Activated naive CD4-positive, alpha-beta T cell (primary cell): ENCODE measurements around the gene AUNIP.
A peak's percentile ranks its signal among the peaks of the same experiment; 100 is the strongest.

Experiments used
- DNase-seq, 4 experiments: peaks; one replicate each; lab custom pipeline; 2025; lab: John Stamatoyannopoulos, UW

Gene AUNIP

DNA sequence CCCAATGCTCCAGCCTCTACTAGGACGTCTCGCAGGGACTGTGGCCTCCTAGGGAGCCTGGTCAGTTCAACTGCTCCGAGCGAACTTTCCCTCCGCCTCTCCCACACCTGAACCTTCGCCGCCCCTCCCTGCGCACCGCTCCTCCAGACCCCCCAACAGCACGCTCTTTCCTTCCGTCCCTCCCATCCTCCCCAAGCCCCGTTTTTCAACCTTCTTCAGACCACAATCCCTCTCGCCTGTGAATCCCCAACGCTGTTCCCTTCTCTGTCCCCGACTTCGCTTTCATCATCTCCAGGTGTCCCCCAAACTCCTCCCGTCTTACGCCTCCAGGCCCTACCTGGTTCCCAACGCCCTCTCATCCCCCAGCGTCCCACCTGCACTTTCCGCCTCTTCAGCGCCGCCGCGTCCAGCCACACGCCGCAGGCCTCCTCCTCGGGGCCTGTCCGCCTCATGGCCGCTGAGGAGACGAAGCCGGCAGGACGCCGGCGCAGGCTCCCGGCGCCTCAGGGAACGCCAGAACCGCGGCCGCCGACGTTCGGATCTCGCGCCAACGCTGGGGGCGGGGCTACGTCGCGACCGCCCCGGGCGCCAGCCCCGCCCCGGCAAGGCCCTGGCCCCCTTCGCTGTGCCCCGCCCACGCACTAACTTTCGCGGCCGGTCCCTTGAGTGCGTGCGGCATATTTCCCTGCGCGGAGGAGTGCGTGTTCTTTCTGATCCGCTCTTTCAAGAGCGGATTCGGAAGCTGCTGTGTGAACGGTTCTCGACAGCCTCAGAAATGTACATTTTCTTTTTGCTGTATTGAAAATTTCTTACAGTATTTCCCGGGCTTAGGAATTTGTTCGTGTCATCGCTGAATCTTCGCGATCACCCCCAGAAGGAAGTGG, at the start of gene AUNIP:
TSS of gene AUNIP (minus strand) at position 552 of the 884 bp plus-strand sequence. CDS start at position 452, 100 bp downstream.
- peak; percentile 71 to 88 (median 80) for DNase-seq

DNA sequence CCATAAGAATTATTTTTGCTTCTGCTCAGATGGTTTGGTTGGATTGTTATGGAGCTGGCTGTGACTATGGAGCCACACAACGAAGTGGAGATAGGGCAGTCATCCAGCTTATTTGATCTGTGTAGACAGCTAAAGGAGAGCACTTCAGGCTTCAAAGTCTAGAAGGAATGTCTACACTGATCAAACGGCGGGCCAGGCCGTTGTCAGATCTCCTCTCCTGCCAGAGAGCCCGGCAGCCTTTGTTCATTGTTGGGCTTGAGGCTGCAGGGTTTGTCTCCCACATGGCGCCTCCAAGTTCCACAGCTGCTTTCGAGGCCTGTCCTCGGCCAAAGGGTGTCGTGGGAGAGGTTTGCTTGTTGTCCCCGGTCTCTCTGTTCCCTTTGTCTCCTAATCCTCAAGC, 49.8 kb upstream of the AUNIP start:
- DNase-seq: no peak

DNA sequence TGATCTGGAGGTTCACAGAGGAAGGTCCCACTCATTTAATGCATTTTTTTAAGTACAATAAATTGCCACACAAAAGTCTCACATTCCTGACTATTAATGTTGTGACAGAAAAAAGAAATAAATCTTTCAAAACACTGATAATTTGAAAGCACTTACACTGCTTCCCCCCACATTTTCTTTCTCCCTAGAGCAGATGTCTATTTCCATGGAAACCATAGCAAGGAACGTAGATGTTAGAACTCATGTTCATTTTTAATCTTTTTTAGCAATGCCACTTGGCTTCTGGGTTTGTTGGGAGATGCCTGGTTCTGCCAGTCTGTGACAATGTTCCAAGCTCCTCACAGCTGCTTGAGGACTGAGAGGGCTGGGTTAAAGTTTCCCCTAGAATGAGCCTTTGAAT, 48.9 kb upstream of the AUNIP start:
- no peak for DNase-seq

- no peak for DNase-seq
Observed at GRCh38 chr1:25907601-25908000, 48.3 kb upstream of the AUNIP start.

- DNase-seq: peak in 1 of 4 experiments; percentile 27
Observed at GRCh38 chr1:25906644-25907300, 47.5 kb upstream of the AUNIP start.

- DNase-seq: peak; percentile 60 to 88 (median 74)
Observed at GRCh38 chr1:25905680-25906643, 46.7 kb upstream of the AUNIP start, which contains the start of gene STMN1. TSS of gene STMN1 (minus strand) at chr1:25906419. CDS start at chr1:25904676, 1,743 bp downstream.

DNA sequence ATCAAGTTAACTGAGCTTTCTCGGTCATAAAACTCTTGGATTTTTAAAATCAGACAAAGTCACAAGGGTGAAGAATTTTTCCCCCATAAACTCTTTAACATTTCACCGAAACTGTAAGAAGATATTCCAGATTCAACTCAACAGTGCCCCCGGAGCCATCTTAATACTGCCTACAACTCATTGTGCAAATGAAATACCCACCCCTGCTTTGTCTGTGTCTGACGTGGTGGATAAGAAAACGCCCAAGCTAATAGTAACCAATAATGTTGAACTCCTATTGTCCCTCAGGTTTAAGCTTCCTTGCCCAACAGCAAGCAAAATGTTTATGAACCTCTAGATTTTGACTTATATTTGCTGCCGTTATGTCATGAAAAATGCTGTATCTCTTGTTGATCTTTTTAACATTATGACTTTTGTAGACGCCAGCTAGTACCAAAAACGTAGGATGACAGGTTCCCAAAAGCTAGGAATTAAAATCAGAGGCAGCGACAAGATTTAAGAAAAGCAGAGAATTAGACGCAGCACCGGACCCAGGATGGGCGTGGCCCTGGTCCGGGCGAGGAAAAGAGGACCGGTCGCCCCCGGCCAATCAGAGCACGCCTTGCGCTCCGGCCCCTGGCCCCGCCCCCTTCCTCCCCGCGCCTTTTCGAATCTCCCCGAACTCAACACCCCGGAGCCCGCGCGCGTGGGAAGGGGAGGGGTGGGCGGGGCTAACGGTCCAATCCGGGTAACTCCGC, 45.9 kb upstream of the AUNIP start:
- DNase-seq: peak; percentile 71 to 93 (median 82)

GRCh38 chr1:25903986-25904385, 44.7 kb upstream of the AUNIP start:
- DNase-seq: no peak

DNA sequence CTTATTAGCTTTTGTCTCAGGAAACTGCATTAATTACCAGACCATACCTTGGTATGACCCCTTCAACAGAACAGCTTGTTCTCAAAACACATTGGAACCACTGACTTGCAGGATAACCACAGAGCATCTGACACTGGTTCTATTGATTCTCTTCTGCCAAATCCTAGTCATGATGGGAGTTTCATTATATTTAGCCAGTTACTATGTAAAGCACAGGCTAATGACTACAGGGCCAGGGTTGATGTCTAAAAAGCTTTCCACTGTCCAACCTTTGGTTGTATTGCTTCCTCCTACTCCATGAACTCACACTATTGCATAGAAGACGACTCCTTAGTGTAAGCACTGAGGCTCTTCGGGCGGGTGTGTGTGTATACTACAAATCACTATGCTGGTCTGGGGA, 43.2 kb upstream of the AUNIP start:
- no peak for DNase-seq

DNA sequence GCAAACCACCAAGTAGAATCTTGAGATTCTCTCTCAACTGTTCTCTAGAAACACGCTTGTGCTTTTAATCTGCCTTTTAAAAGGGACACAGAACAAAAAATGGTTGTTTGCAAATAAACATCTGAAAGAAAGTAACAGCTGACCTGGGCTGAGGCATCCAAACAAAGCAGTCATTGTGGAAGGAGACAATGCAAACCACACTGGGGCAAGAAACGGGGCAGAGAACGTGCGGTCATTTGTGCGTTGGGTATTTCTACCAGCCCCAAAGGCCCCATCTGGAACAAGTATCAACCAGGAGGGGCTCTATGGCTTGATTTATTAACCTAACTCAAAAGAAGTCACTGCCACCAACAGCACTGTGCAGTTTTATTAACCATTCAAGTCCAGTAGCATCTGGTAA, 41.0 kb upstream of the AUNIP start:
- no peak for DNase-seq

- DNase-seq: no peak
Observed at GRCh38 chr1:25899792-25900191, 40.5 kb upstream of the AUNIP start.

DNA sequence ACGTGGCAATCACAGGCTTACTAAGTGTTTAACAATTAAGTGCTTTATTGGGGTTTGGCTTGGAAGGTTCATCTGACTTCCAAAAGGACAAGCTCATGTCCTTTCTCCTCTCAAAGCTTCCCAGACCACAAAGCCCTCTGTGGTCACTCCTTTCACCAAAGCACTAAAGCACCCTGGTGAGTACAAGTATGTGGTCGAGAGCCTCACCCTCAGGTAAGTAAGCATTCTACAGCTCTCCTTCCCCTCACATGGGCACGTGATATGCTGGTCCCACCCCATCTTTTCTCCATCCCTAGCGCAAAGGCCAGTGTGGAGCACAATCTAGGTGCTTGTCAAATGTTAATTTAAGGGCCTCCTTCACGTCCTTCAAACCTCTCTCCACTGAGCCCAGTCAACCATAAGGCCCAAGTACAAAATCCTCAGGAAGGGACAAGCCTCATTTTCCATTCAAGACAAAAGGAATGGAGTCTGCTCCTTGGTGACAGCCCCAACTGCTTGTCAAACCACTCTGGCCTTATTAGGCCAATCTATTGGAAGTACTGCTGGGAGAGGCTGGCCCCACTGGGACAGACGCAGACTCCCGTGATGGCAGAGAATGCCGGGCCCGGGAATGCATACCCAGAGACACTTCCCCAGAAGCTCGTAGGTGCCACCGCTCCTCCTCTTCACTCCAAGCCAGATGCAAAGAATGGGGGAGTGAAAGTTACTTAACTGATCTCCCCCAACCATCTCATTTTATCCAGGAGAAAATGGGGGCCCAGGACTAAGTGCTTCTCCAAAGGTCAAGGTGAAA, 39.2 kb upstream of the AUNIP start:
- DNase-seq: no peak

- DNase-seq: no peak
Observed at GRCh38 chr1:25897754-25898153, 38.5 kb upstream of the AUNIP start.

GRCh38 chr1:25896266-25896665, 37.0 kb upstream of the AUNIP start:
- DNase-seq: no peak

DNA sequence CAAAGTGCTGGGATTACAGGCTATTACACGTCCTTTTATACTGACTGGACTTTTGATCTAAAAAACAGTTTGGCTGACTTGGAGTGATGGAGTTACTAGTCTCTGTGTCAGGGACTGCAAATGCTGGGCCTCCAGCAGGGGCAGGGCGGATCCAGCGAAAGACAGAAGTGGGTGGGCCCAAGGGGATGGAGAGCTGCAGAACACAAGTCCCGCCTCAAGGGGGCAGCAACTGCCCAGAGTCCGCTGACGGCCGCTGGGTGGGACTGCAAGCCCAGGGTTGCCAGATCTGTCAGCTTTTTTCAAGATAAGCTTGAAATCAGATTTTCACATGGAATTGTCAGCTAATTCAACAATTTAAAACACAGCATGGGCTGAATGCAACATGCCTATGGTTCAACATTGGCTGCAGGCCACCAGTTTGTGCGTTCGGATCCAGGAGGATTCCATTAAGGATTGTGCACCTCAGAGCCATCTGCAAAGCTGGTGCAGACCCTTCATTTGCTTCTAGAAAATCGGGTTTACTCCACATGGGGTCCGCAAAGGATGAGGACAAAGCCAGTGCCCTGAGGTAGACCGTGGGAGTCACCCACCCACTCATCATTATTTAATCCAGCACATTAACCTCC, 36.2 kb upstream of the AUNIP start:
- peak; percentile 63 to 87 (median 79) for DNase-seq

DNA sequence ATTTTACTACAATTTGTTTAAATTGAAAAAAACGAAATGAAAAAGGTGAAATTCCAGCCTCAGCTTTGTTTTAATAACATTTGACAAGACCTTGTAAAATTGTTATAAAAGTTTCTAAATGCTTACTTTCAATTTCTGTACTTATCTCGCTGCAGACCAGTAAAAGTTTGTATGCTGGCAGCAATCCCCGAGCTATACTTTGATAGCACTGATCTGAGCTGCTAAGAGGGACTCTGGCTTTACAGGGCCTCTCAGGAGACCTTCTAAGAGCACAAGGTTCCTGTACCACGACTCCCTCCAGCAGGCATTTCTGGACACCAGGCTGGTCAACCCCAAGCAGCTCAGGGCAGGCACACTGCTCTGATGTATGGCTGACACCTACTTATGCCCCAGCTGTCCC, 33.9 kb upstream of the AUNIP start:
- DNase-seq: no peak

DNA sequence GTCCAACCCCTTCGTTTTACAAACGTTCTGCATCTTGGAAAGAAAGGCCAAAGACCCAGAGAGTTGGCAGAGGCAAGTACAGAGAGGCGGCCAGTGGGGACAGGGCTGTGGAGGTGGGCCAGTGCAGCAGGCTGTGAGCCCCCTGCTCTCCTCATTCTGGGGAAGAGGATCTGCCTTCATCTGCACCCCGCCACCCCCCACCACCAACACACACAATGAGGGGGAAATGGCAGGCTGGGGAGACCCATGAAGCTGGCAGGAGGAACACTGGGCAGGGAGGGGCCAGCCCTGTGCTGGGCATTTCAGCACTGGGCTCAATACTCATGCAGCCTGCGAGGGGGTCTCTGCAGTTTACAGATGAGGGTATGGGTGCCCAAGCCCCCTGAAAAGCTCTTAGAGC, 32.3 kb upstream of the AUNIP start:
- no peak for DNase-seq

DNA sequence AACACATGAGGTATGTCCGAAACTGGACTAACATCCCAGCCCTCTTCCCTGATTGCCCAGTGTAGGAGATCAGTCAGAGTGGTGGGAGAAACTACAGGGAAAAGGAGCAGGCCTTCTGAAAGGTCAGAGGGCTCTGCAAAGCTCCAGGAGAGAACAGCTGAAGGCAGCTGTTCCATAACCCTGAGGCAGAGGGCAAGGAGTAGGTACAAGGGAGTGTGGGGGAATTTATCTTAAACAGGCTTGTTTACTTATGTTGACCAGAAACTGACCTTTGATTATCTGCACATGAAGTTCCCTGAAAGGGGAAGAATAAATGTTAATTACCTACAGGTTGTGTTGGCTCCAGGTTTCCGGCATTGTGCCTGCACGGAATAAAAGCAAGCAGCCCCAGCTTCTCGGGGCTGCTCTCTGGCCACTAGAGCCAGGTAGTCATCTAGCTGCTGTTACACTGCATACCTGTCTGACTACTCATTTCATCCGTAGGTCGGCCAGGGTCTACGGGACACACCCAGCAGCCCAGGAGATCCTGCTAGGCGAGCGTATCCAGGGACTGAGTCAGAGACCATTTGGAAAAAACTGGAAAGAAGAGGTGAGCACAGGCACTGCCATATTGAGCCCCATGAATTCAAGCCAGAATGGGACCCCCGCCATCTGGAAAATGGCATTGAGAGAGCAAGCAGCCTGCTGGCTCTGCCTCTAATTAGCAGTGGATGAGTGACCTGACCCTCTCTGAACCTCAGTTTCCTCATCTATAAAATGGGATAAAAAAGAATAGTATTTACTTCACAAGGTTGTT, 31.2 kb upstream of the AUNIP start:
- no peak for DNase-seq

DNA sequence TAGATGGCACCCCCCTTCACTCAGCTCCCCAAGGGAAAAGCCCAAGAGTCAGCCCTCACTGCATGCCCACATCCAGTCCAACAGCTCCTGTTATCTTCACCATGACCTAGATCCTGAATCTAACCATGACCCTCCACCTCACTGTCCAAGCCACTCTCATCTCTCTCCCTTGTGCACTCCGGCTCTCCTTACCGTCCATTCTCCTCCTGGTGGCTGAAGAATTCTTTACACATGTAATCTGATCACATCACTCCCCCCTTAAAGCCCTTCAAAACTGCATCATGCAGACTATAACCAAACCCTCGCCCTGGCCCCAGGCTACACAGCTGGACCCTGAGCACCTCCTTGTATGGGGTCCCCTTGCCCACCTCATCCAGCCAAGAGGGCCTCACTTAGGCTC, 30.2 kb upstream of the AUNIP start:
- DNase-seq: no peak
